HEK293 (cell line): ENCODE data around the gene ZBTB47.

Source experiments
- CTCF ChIA-PET: fragments of 350-600 bp; formaldehyde crosslinking; extraction: SDS; loops from one replicate; lab custom pipeline; 2021; ENCODE audit warnings: antibody characterized with exemption; lab: Yijun Ruan, JAX
- POLR2A ChIA-PET: fragments of 300-600 bp; formaldehyde crosslinking; extraction: SDS; loops from one replicate; lab custom pipeline; 2020; ENCODE audit warnings: antibody characterized with exemption, inconsistent platforms; lab: Yijun Ruan, JAX
- H3K27ac ChIP-seq: fragments of 200-500 bp; sonication (Bioruptor generic); 2 replicates; pipeline ENCODE4 v1.5.1; 2014; ENCODE audit warnings: low read depth, low read length, control low read depth, inconsistent platforms; ENCODE audit errors: extremely low read depth
- H3K36me3 ChIP-seq, 2 experiments: fragments of 200-500 bp in 1 of 2; sonication (Bioruptor generic) in 1 of 2; 1 replicate in 1 of 2; 2 replicates in 1 of 2; pipeline ENCODE4 v1.5.1; 2014 to 2017; ENCODE audit warnings: inconsistent platforms in 2 of 2, low read length in 2 of 2; ENCODE audit not compliant: control insufficient read depth in 2 of 2, insufficient read depth in 1 of 2
- H3K4me1 ChIP-seq: fragments of 200-500 bp; sonication (Bioruptor generic); 2 replicates; pipeline ENCODE4 v1.5.1; 2014; ENCODE audit warnings: mild to moderate bottlenecking, low read length, inconsistent platforms; ENCODE audit not compliant: control insufficient read depth, insufficient read depth
- H3K4me3 ChIP-seq: 2 replicates; pipeline ENCODE4 v1.5.1; 2011; ENCODE audit warnings: low read depth, mild to moderate bottlenecking, control low read depth, low read length, moderate library complexity
- H3K9me3 ChIP-seq: fragments of 200-500 bp; sonication (Bioruptor generic); 2 replicates; pipeline ENCODE4 v1.5.1; 2014; ENCODE audit warnings: low read depth, low read length, inconsistent platforms; ENCODE audit not compliant: control insufficient read depth, insufficient read depth
- BCL11B ChIP-seq: fragments of 450-650 bp; formaldehyde crosslinking; IDR thresholded peaks from 2 replicates; pipeline ENCODE4 v1.5.1; 2016; ENCODE audit warnings: low read depth, missing biosample characterization, missing genetic modification characterization
- EGR2 ChIP-seq: fragments of 450-650 bp; formaldehyde crosslinking; IDR thresholded peaks from 2 replicates; pipeline ENCODE4 v1.5.1; 2016; ENCODE audit warnings: low read depth, missing biosample characterization, missing genetic modification characterization
- INSM2 ChIP-seq: fragments of 450-650 bp; formaldehyde crosslinking; IDR thresholded peaks from 2 replicates; pipeline ENCODE4 v1.5.1; 2016; ENCODE audit warnings: missing biosample characterization, missing genetic modification characterization
- KLF1 ChIP-seq: fragments of 450-650 bp; formaldehyde crosslinking; IDR thresholded peaks from 2 replicates; pipeline ENCODE4 v1.5.1; 2016; ENCODE audit warnings: missing biosample characterization, missing genetic modification characterization
- KLF16 ChIP-seq: fragments of 450-650 bp; formaldehyde crosslinking; IDR thresholded peaks from 2 replicates; pipeline ENCODE4 v1.5.1; 2017; ENCODE audit warnings: missing biosample characterization, missing genetic modification characterization
- MEIS1 ChIP-seq: sonication (generic); formaldehyde crosslinking; IDR thresholded peaks from 2 replicates; pipeline ENCODE4 v1.8.1; 2022; ENCODE audit warnings: missing genetic modification reagents, mild to moderate bottlenecking, borderline replicate concordance
- MYNN ChIP-seq: fragments of 450-650 bp; formaldehyde crosslinking; IDR thresholded peaks from 2 replicates; pipeline ENCODE4 v1.5.1; 2016; ENCODE audit warnings: missing biosample characterization, missing genetic modification characterization, borderline replicate concordance
- PRDM10 ChIP-seq: fragments of 450-650 bp; formaldehyde crosslinking; IDR thresholded peaks from 2 replicates; pipeline ENCODE4 v1.5.1; 2016; ENCODE audit warnings: missing biosample characterization, missing genetic modification characterization
- SCRT2 ChIP-seq: fragments of 450-650 bp; formaldehyde crosslinking; IDR thresholded peaks from 2 replicates; pipeline ENCODE4 v1.5.1; 2016; ENCODE audit warnings: missing biosample characterization, missing genetic modification characterization
- YY2 ChIP-seq: fragments of 450-650 bp; formaldehyde crosslinking; IDR thresholded peaks from 2 replicates; pipeline ENCODE4 v1.5.1; 2016; ENCODE audit warnings: missing biosample characterization, missing genetic modification characterization
- ZBTB17 ChIP-seq: fragments of 450-650 bp; formaldehyde crosslinking; IDR thresholded peaks from 2 replicates; pipeline ENCODE4 v1.5.1; 2016; ENCODE audit warnings: missing biosample characterization, missing genetic modification characterization
- ZBTB49 ChIP-seq: fragments of 450-650 bp; formaldehyde crosslinking; IDR thresholded peaks from 2 replicates; pipeline ENCODE4 v1.5.1; 2016; ENCODE audit warnings: missing biosample characterization, missing genetic modification characterization, low read depth
- ZBTB8A ChIP-seq: fragments of 450-650 bp; formaldehyde crosslinking; IDR thresholded peaks from 2 replicates; pipeline ENCODE4 v1.5.1; 2016; ENCODE audit warnings: missing biosample characterization, missing genetic modification characterization
- ZNF112 ChIP-seq: fragments of 450-650 bp; formaldehyde crosslinking; IDR thresholded peaks from 2 replicates; pipeline ENCODE4 v1.5.0; 2017; ENCODE audit warnings: missing biosample characterization, missing genetic modification characterization
- ZNF114 ChIP-seq: fragments of 450-650 bp; formaldehyde crosslinking; IDR thresholded peaks from 2 replicates; pipeline ENCODE4 v1.5.0; 2017; ENCODE audit warnings: missing biosample characterization, missing genetic modification characterization
- ZNF132 ChIP-seq: fragments of 450-650 bp; formaldehyde crosslinking; IDR thresholded peaks from 2 replicates; pipeline ENCODE4 v1.5.1; 2017; ENCODE audit warnings: missing biosample characterization, missing genetic modification characterization, borderline replicate concordance
- ZNF23 ChIP-seq: fragments of 450-650 bp; formaldehyde crosslinking; IDR thresholded peaks from 2 replicates; pipeline ENCODE4 v1.5.1; 2016; ENCODE audit warnings: missing biosample characterization, missing genetic modification characterization, borderline replicate concordance
- ZNF292 ChIP-seq: fragments of 450-650 bp; formaldehyde crosslinking; IDR thresholded peaks from 2 replicates; pipeline ENCODE4 v1.5.1; 2016; ENCODE audit warnings: low read depth, missing biosample characterization, missing genetic modification characterization, borderline replicate concordance
- ZNF530 ChIP-seq: fragments of 450-650 bp; formaldehyde crosslinking; IDR thresholded peaks from 2 replicates; pipeline ENCODE4 v1.5.1; 2016; ENCODE audit warnings: low read depth, missing biosample characterization, missing genetic modification characterization
- ZNF704 ChIP-seq: fragments of 450-650 bp; formaldehyde crosslinking; IDR thresholded peaks from 2 replicates; pipeline ENCODE4 v1.5.1; 2016; ENCODE audit warnings: missing biosample characterization, missing genetic modification characterization
- ZNF747 ChIP-seq: fragments of 450-650 bp; formaldehyde crosslinking; IDR thresholded peaks from 2 replicates; pipeline ENCODE4 v1.5.1; 2016; ENCODE audit warnings: missing biosample characterization, missing genetic modification characterization
- ZNF837 ChIP-seq: fragments of 450-650 bp; formaldehyde crosslinking; IDR thresholded peaks from 2 replicates; pipeline ENCODE4 v1.5.1; 2016; ENCODE audit warnings: missing biosample characterization, missing genetic modification characterization
- ZSCAN16 ChIP-seq: fragments of 450-650 bp; formaldehyde crosslinking; IDR thresholded peaks from 2 replicates; pipeline ENCODE4 v1.5.1; 2016; ENCODE audit warnings: missing biosample characterization, missing genetic modification characterization

The ZBTB47 gene

GRCh38 chr3:42670670-42671069, 17.2 kb downstream of the ZBTB47 start:
- Histone ChIP-seq H3K27ac (no peak overlapping the region), H3K9me3 (no peaks in the 10 kb centered on the region), H3K4me3 (no peak overlapping the region)
- CTCF ChIA-PET: interaction anchor here (0.6 kb wide), 1 partner anchor 75 kb away, joined by 4 read pairs; no protein-coding TSS in a partner anchor
- TF ChIP-seq ZBTB49 (tag by site-specific recombination) (no peak), SCRT2 (tag by site-specific recombination) (no peak), MEIS1 (CRISPR knock-in tag) (no peak), ZBTB8A (tag by site-specific recombination) (no peak), ZNF112 (tag by site-specific recombination) (no peak), ZNF132 (tag by site-specific recombination) (no peak), ZNF292 (no peak), PRDM10 (tag by site-specific recombination) (no peak), ZNF114 (no peak), ZNF704 (tag by site-specific recombination) (no peak), KLF16 (tag by site-specific recombination) (no peak), INSM2 (tag by site-specific recombination) (no peak), MYNN (tag by site-specific recombination) (no peak), KLF1 (tag by site-specific recombination) (no peak)
- TF ChIP-seq, all 188 proteins: peak for 0
- Histone ChIP-seq H3K4me1 (no peaks in the 10 kb centered on the region), H3K36me3 (no peaks in the 10 kb centered on the region)
- POLR2A ChIA-PET: interaction anchor here (0.6 kb wide), 1 partner anchor 17 kb away, joined by 3 read pairs; the partner anchor contains the start of gene ZBTB47

GRCh38 chr3:42672515-42672914, 19.0 kb downstream of the ZBTB47 start:
- H3K9me3 ChIP-seq: no peaks in the 10 kb centered on the region
- TF ChIP-seq ZSCAN16 (tag by site-specific recombination) (no peak), INSM2 (tag by site-specific recombination) (no peak), YY2 (tag by site-specific recombination) (no peak), EGR2 (tag by site-specific recombination) (no peak), ZNF747 (no peak), ZNF530 (tag by site-specific recombination) (no peak), ZNF837 (tag by site-specific recombination) (no peak), ZBTB17 (tag by site-specific recombination) (no peak), BCL11B (tag by site-specific recombination) (no peak), ZNF23 (tag by site-specific recombination) (no peak)
- H3K4me1 ChIP-seq: no peaks in the 10 kb centered on the region
- H3K27ac ChIP-seq: no peak overlapping the region
- CTCF ChIA-PET: no interaction called here
- no peaks in the 10 kb centered on the region for H3K36me3 ChIP-seq
- POLR2A ChIA-PET: no interaction called here
- H3K4me3 ChIP-seq: no peak overlapping the region
